Hepatocyte (in vitro differentiated cells): Measurements from ENCODE around the gene SBF2. TPM values are rescaled to one million over a fixed set of nuclear protein-coding genes. Genes with fewer than 3 reads are reported as not detected.

Experiments
- DNase-seq: peaks from one replicate; pipeline ENCODE4 v3.0.0-alpha.2; 2016; ENCODE audit warnings: low spot score
- H2AFZ ChIP-seq: fragments of 200-600 bp; sonication (generic); 2 replicates; pipeline ENCODE4 v1.6.0; 2016; ENCODE audit warnings: antibody characterized with exemption, mild to moderate bottlenecking
- H3K27ac ChIP-seq: fragments of 200-600 bp; sonication (generic); 2 replicates; pipeline ENCODE4 v1.5.1; 2016; ENCODE audit warnings: mild to moderate bottlenecking
- H3K27me3 ChIP-seq: fragments of 200-600 bp; sonication (generic); 2 replicates; pipeline ENCODE4 v1.6.1; 2016
- H3K36me3 ChIP-seq: fragments of 200-600 bp; sonication (generic); replicated peaks from 2 replicates; pipeline ENCODE4 v1.5.1; 2016; ENCODE audit warnings: low read depth; ENCODE audit not compliant: insufficient read depth
- H3K4me1 ChIP-seq: fragments of 200-600 bp; sonication (generic); 2 replicates; pipeline ENCODE4 v1.5.1; 2016; ENCODE audit warnings: mild to moderate bottlenecking, moderate library complexity; ENCODE audit not compliant: insufficient read depth
- H3K4me2 ChIP-seq: fragments of 200-600 bp; sonication (generic); 2 replicates; pipeline ENCODE4 v1.6.0; 2016
- H3K4me3 ChIP-seq: fragments of 200-600 bp; sonication (generic); 2 replicates; pipeline ENCODE4 v1.5.1; 2016; ENCODE audit warnings: mild to moderate bottlenecking
- H3K79me2 ChIP-seq: fragments of 200-600 bp; sonication (generic); 2 replicates; pipeline ENCODE4 v1.6.0; 2017; ENCODE audit warnings: mild to moderate bottlenecking
- H3K9me2 ChIP-seq: fragments of 200-600 bp; sonication (generic); replicated peaks from 2 replicates; pipeline ENCODE4 v1.6.0; 2017; ENCODE audit warnings: mild to moderate bottlenecking; ENCODE audit not compliant: insufficient read depth
- H3K9me3 ChIP-seq: fragments of 200-600 bp; sonication (generic); 2 replicates; pipeline ENCODE4 v1.5.1; 2016; ENCODE audit warnings: low read depth, mild to moderate bottlenecking
- H4K20me1 ChIP-seq: fragments of 200-600 bp; sonication (generic); 2 replicates; pipeline ENCODE4 v1.6.0; 2016; ENCODE audit warnings: mild to moderate bottlenecking; ENCODE audit not compliant: insufficient read depth, poor library complexity, severe bottlenecking
- CTCF ChIP-seq: fragments of 200-600 bp; sonication (generic); IDR thresholded peaks from 2 replicates; pipeline ENCODE4 v1.5.1; 2016; ENCODE audit warnings: antibody characterized with exemption, mild to moderate bottlenecking; ENCODE audit not compliant: poor library complexity
- EZH2 ChIP-seq: fragments of 200-600 bp; sonication (generic); IDR thresholded peaks from 2 replicates; pipeline ENCODE4 v1.6.1; 2016; ENCODE audit warnings: antibody characterized with exemption, mild to moderate bottlenecking, borderline replicate concordance
- EZH2phosphoT487 ChIP-seq: fragments of 200-600 bp; sonication (generic); IDR thresholded peaks from one replicate; pipeline ENCODE4 v1.6.1; 2018; ENCODE audit warnings: antibody characterized with exemption, mild to moderate bottlenecking, low read depth, moderate library complexity; ENCODE audit not compliant: unreplicated experiment, severe bottlenecking
- WGBS: methylation state at CpG from one replicate; pipeline ENCODE4 v1.1.6; 2016; ENCODE audit warnings: low lambda C conversion rate; ENCODE audit errors: missing lambda C conversion rate; 5-methylcytosine and 5-hydroxymethylcytosine counted together
- polyA plus RNA-seq: library from polyadenylated mRNA; unstranded; fragments of >200 nt; fragmentation: Nextera tagmentation; extraction: Ambion mirVana; gene quantifications from 2 replicates; pipeline ENCODE4 v1.2.1, GENCODE V29; 2016
- total RNA-seq: library from RNA; depleted of rRNA; stranded (reverse); fragments of >200 nt; gene quantifications from 2 replicates; pipeline ENCODE4 v1.2.3, GENCODE V29; 2014

The SBF2 gene
- total and polyA plus RNA-seq, 2 experiments from 2014 or later = 25.7 to 83.2 TPM

DNA sequence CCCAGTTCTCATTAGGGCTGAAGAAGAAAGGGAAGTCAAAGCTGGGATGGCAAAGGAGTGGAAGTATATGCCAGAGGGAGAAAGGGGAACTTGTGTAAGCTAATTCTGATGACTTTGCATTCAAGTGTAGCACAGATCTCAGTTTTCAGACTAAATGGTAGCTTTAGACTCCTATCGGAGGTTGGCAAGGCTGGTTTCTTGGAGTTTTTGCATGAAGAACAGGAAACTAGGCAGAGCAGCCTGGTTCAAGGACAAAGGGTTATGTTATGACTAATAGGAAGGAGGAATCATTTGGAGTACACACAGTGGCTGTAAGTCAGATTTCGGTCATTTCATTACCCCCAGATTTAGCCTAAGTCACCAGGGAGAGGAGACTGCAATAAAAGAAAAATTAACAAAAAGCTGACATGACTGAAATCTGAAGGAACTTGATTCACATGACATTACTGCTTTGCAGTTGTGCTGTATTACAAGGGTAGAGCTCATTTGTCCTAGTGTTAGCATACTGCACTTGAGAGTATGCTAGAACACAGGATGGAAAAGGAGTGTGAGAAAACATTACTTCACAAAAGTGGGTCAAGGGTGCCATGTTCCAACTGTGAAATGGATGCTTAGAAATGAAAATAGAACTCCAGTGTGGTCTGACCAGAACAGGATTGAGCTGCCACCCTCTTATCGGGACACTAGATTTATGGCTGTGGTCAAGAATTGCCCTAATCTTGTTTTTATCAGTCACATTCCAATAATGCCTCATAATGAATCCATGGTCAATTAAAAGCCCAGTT lies 34.5 kb upstream of the SBF2 start:
- peak overlapping the region; percentile 51 for H3K4me2 ChIP-seq
- H3K4me1 ChIP-seq = peaks cover 50% of the 10 kb centered on the region
- no peaks in the 10 kb centered on the region for H3K27me3 ChIP-seq
- no peaks in the 10 kb centered on the region for H3K79me2 ChIP-seq
- no peak for TF ChIP-seq EZH2
- no peak for TF ChIP-seq EZH2phosphoT487
- TF ChIP-seq CTCF = no peak
- H4K20me1 ChIP-seq = no peaks in the 10 kb centered on the region
- 56% methylated on average over 3 of the region's 3 CpGs for WGBS
- no peak overlapping the region for H3K4me3 ChIP-seq
- H2AFZ ChIP-seq = no peak overlapping the region
- H3K9me2 ChIP-seq = no peaks in the 10 kb centered on the region
- no peaks in the 10 kb centered on the region for H3K9me3 ChIP-seq
- no peak for DNase-seq
- H3K36me3 ChIP-seq = no peaks in the 10 kb centered on the region
- peak overlapping the region; percentile 81 for H3K27ac ChIP-seq

DNA sequence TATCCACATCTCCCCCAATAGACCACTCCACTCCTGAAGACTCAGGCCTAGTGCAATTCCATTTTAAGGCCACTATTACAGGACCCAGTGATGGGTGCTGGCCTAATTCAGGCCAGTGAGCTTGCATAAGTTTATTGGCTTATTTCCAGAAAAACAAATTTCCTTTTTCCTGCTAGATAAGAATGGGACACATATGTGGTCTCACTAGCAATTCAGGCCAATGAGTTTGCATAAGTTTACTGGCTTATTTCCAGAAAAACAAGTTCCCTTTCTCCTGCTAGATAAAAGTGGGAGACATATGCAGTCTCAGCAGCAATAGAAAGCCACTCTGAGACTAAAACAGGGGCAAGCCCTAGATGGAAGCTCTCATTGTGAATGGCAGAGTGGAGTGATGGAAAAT lies 33.2 kb upstream of the SBF2 start:
- Histone ChIP-seq H3K9me2 (no peaks in the 10 kb centered on the region), H3K36me3 (no peaks in the 10 kb centered on the region), H3K4me2 (no peak overlapping the region), H3K4me1 (peaks cover 56% of the 10 kb centered on the region), H3K9me3 (no peaks in the 10 kb centered on the region), H2AFZ (no peak overlapping the region), H4K20me1 (no peaks in the 10 kb centered on the region), H3K27ac (peak overlapping the region; percentile 81), H3K27me3 (no peaks in the 10 kb centered on the region), H3K4me3 (no peak overlapping the region), H3K79me2 (no peaks in the 10 kb centered on the region)
- DNase-seq = no peak
- no peak for TF ChIP-seq EZH2
- TF ChIP-seq CTCF = no peak
- TF ChIP-seq EZH2phosphoT487 = no peak

DNA sequence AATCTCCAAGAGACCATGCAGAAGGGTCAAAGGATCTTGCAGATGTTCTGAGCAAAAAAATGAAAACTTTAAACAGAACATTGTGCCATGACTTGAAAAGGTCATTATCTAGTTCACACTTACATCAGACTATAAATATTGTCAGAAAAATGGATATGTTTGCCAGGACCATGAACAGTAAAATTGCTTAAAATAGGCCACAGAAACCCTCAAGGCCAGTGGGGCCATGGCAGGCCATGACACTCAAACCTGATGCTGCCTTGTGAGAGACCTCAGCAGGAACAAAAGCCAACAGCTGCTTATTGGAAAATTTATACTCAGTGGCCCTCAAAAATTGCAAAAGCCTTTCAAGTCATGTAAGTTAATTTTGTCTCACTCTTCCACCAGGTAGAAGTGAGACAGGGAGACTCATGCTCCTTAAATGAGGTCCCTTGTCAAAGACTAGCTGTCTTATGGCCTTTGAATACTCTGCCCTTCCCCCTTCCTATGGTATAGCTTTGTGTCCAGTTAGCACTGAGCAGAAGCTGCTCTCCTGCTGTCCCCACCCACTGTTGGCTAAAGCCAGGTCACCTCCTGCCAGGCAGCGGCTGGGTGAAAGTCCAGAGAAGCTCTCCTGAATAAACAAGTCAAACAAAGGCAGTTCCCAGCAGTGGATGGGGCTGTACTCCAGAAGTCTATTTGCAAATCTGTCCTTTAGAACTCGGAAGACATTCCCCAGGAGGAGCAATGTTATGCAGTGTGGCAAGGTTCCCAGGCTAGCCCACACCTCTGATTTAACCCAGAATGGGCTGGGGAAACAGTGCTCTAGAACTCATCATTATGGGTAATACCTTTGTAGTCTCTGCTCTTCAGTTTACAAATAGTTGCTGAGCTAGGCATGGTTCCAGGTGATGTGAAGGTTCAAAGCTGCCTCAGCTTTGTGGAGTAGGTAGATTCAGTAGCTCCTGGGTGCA lies 32.3 kb upstream of the SBF2 start:
- peak overlapping the region; percentile 74 for H3K27ac ChIP-seq

More for the DNA sequence above, 32.3 kb upstream of the SBF2 start:
- H3K27me3 ChIP-seq = no peaks in the 10 kb centered on the region
- H2AFZ ChIP-seq = no peak overlapping the region
- no peaks in the 10 kb centered on the region for H3K79me2 ChIP-seq
- H3K4me1 ChIP-seq = peaks cover 56% of the 10 kb centered on the region
- H3K4me2 ChIP-seq = no peak overlapping the region
- no peak overlapping the region for H3K4me3 ChIP-seq
- no peaks in the 10 kb centered on the region for H3K9me2 ChIP-seq
- H3K36me3 ChIP-seq = no peaks in the 10 kb centered on the region
- no peaks in the 10 kb centered on the region for H3K9me3 ChIP-seq
- TF ChIP-seq CTCF = no peak
- no peak for TF ChIP-seq EZH2
- no peak for TF ChIP-seq EZH2phosphoT487
- H4K20me1 ChIP-seq = no peaks in the 10 kb centered on the region
- DNase-seq = peak; percentile 79
- 44% methylated on average over 2 of the region's 2 CpGs for WGBS
